Activated CD4-positive, alpha-beta T cell treated with anti-CD3 and anti-CD28 coated beads, Interleukin-2, amount 50 U/mL, for 1 hour (primary cell): ENCODE data around the gene LIPA.
"Not testable (repeated sequence)": the region's sequence is repeated elsewhere in the genome, so short reads cannot be mapped to it uniquely, and the experiment has no call there.

Experiments used
- DNase-seq: peaks from one replicate; pipeline ENCODE4 v3.0.0-alpha.2; 2020

The LIPA gene

DNA sequence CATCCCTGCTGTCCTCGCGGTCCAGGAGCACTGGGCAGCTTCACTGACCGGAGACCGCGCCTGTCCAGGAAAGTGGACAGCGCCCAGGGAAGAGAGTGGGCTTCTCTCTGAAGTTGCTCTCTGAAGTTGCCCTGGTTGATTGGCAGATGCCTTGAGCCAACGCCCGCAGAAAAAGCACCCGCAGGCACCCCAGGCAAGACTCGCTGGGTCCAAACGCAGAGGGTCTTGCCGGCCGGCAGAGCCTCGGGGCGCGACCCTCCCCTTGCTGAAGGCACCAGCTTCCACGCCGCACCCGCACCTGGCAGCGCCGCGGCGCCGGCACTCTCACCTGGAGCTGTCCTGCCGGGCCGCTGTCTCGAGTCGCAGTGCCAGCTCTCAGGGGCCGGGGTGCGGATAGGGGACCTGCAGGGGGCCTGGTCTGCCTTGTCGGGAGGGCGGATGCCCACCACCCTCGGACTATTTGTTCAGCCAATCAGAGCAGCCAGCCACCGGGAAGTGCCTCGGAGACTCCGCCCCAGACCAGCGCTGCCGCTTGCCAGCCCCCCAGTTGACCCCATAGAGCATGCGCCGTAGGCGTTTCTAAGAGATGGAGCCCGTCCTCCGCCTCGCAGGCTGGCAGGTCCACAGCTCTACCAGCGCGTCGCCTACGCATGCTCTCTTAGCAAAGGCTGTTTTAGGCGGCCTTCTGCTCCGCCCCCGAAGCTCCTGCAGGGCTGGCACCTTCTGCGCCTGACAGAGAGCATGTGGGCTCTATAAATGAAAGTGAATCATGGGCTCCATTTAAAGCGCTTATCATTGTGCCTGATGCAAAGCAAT is at the start of gene LIPA:
TSS of gene LIPA (minus strand) at position 367 of the 816 bp plus-strand sequence. CDS start 4,127 bp downstream, outside the sequence.
- peak; percentile 93 for DNase-seq

DNA sequence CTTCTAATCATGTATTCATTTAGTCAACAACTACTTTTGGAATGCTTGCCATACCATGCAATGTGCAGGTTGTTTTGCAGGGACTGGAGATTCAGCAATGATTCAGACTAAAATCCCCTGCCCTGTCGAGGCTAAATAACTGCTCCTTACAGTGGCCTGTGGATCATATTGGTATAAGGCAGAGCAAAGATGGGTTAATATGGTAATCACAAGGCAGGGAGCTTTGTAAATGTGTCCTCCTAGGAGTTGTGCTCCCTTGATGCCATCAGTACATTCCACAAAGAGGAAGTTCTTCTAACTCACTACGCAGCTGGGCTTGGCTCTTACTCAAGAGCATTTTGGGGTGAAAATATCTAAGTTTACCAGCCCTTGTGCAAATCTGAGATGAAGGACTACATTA is 49.7 kb upstream of the LIPA start:
- DNase-seq = no peak

GRCh38 chr10:89299031-89299430 is 47.5 kb upstream of the LIPA start:
- no peak for DNase-seq

GRCh38 chr10:89297791-89298190 is 46.2 kb upstream of the LIPA start:
- DNase-seq = no peak

DNA sequence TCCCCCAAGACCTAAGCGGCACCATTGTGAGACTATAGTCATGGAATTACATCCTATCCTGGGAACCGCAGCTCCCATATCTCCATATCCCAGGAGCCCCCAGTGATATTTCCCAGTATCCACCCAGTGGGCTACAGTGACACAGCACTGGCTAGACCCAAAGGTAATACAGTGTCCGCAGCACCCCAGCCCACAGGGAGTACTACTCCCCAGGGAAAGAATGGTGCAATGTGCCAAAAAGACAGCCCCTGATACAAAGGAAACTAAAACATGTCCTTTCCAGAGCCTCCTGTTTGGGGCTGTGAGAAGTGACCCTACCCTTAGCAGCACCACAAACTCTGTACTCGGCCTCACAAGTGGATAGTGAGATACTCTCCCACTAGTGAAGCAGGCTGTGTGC is 45.8 kb upstream of the LIPA start:
- no peak for DNase-seq

DNA sequence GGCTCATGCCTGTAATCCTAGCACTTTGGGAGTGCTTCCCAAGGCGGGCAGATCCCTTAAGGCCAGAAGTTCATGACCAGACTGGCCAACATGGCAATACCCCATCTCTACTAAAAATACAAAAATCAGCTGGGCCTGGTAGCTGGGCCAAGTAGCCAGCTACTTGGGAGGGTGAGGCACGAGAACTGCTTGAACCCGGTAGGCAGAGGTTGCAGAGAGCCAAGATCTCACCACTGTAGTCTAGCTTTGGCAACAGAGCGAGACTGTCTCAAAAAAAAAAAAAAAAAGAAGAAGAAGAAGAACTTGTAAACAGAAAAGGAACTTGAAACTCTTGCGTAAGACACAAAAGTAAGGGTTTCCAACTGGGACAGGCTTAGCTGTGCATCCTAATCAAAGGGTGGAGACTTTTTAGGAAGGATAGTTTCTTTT is 44.7 kb upstream of the LIPA start:
- DNase-seq = no peak

DNA sequence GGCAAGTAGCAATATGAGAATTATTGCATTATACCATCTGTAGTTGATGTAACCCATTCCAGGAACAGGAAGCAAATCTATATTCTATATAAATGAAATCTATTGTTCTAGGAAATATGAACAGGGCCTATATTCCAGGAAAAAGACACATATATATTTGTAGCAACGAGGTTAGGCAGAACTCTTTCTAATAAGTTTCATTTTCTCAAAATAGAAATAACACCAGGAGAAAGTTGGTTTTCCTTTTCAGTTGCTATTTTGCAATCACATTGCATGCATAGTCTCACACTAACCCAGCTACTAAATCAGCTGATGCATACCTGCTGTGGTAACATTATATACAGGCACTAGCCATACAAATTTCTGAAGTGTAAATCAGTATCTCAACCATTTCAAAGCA is 44.0 kb upstream of the LIPA start:
- DNase-seq = no peak

GRCh38 chr10:89294721-89295239 is 43.2 kb upstream of the LIPA start:
- no peak for DNase-seq

DNA sequence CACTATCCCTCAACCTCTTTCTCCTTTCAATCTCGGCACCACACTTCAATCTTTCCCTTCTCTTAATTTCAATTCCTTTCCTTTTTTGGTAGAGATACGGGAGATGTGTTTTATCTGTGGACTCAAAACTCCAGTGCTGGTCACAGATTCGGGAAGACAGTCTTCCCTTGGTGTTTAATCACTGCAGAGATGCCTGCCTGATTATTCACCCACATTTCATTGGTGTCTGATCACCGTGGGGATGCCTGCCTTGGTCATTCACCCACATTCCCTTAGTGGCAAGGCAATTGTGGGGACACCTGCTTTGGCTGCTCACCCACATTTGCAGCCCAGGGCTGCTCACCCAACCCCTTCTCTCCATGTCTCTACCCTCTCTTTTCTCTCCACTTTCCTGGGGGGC is 33.7 kb upstream of the LIPA start:
- not testable (repeated sequence) for DNase-seq

GRCh38 chr10:89284711-89285110 is 33.1 kb upstream of the LIPA start:
- not testable (repeated sequence) for DNase-seq

DNA sequence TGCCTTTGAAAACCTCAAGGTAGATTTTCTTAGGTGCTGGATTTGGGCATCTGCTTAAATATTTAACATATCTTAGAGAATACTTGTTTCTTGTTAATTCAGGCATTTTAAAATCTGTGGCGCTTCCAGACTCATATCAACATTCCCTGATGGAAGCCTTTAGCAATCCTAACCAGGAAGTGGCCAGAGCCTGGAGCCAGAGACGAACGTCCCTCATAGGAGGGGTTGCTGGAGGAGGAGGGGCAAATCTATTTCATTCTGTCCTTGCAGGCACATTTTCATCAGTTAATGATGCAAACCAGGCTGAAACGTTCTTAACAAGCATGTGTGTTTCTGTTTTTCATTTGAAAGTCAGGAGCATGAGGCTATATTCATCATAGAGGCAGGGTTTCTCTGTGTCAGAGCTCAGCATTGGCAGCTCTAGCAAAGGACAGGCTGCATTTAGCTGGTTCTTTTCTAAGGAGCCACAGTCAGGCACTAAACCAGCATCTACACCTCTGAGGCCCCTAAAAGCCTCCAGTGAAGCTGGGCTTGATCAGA is 32.4 kb upstream of the LIPA start:
- no peak for DNase-seq

- DNase-seq = no peak
These were observed 31.7 kb upstream of the LIPA start for GRCh38 chr10:89283025-89283935.

GRCh38 chr10:89281606-89282395 is 30.2 kb upstream of the LIPA start:
- DNase-seq = no peak

- no peak for DNase-seq
These were observed 28.9 kb upstream of the LIPA start for GRCh38 chr10:89280508-89280907.

GRCh38 chr10:89279421-89279869 is 27.9 kb upstream of the LIPA start:
- DNase-seq = no peak

- no peak for DNase-seq
These were observed 27.4 kb upstream of the LIPA start for GRCh38 chr10:89278900-89279392.

- no peak for DNase-seq
These were observed 26.5 kb upstream of the LIPA start for GRCh38 chr10:89278034-89278535.

- no peak for DNase-seq
These were observed 23.8 kb upstream of the LIPA start for GRCh38 chr10:89275383-89275782.

- no peak for DNase-seq
These were observed 23.4 kb upstream of the LIPA start for GRCh38 chr10:89274928-89275327.

DNA sequence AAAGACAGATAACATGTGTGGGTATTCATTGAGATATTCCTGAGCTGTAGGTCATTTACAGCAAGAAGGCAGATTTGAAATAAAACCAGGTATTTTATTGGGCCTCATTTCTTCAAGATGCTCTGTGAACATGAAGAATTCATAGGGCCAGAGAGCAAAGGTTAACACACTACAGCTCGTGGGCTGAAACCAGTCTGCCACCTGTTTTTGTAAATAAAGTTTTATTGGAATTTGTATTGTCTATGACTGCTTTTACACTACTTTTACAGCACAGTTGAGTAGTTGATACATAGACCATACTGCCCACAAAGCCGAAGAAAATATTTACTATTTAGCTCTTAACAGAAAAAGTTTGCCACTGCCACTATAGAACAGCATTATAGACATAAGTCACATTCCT is 22.1 kb upstream of the LIPA start:
- DNase-seq = no peak

- DNase-seq = no peak
These were observed 20.0 kb upstream of the LIPA start for GRCh38 chr10:89271532-89271931.

GRCh38 chr10:89270153-89270483 is 18.5 kb upstream of the LIPA start:
- DNase-seq = no peak
